H9 (cell line): Measurements from ENCODE around the gene MR1. TPM values are rescaled to one million over a fixed set of nuclear protein-coding genes. Genes with fewer than 3 reads are reported as not detected.

Experiments
- DNase-seq: peaks from one replicate; pipeline ENCODE4 v3.0.0-alpha.2; 2017
- H2AFZ ChIP-seq: one replicate; pipeline ENCODE4 v1.6.1; 2013; ENCODE audit warnings: mild to moderate bottlenecking, low read length, control low read depth, moderate library complexity
- H2AK5ac ChIP-seq: 2 replicates; pipeline ENCODE4 v1.6.1; 2013; ENCODE audit warnings: low read length, control low read depth, mixed read lengths; ENCODE audit not compliant: insufficient read length
- H2BK120ac ChIP-seq: one replicate; pipeline ENCODE4 v1.6.1; 2013; ENCODE audit warnings: low read depth, mild to moderate bottlenecking, low read length, control low read depth, inconsistent platforms; ENCODE audit not compliant: poor library complexity, severe bottlenecking
- H2BK12ac ChIP-seq: 2 replicates; pipeline ENCODE4 v1.6.1; 2013; ENCODE audit warnings: low read length, control low read depth, mixed read lengths, low read depth; ENCODE audit not compliant: insufficient read length
- H2BK15ac ChIP-seq: 2 replicates; pipeline ENCODE4 v1.6.1; 2013; ENCODE audit warnings: low read depth, low read length, control low read depth
- H2BK20ac ChIP-seq: one replicate; pipeline ENCODE4 v1.6.1; 2013; ENCODE audit warnings: low read depth, mild to moderate bottlenecking, low read length, control low read depth, inconsistent platforms; ENCODE audit not compliant: poor library complexity, severe bottlenecking
- H2BK5ac ChIP-seq: 2 replicates; pipeline ENCODE4 v1.6.1; 2013; ENCODE audit warnings: low read length, control low read depth, mixed read lengths; ENCODE audit not compliant: insufficient read length
- H3K14ac ChIP-seq: 2 replicates; pipeline ENCODE4 v1.6.1; 2013; ENCODE audit warnings: low read length, control low read depth; ENCODE audit not compliant: insufficient read depth
- H3K18ac ChIP-seq: 2 replicates; pipeline ENCODE4 v1.6.1; 2013; ENCODE audit warnings: low read depth, mild to moderate bottlenecking, mixed read lengths, low read length, control low read depth; ENCODE audit not compliant: insufficient read length
- H3K23ac ChIP-seq: 2 replicates; pipeline ENCODE4 v1.6.1; 2013; ENCODE audit warnings: low read length, control low read depth, mixed read lengths, low read depth; ENCODE audit not compliant: insufficient read length
- H3K23me2 ChIP-seq: 2 replicates; pipeline ENCODE4 v1.6.1; 2013; ENCODE audit warnings: low read depth, mild to moderate bottlenecking, mixed read lengths, low read length, control low read depth; ENCODE audit not compliant: insufficient read length, poor library complexity, severe bottlenecking
- H3K27ac ChIP-seq: 2 replicates; pipeline ENCODE4 v1.5.1; 2013; ENCODE audit warnings: low read length, control low read depth, mixed read lengths, low read depth; ENCODE audit not compliant: insufficient read length
- H3K27me3 ChIP-seq: 2 replicates; pipeline ENCODE4 v1.6.1; 2013; ENCODE audit warnings: low read length, control low read depth, inconsistent platforms; ENCODE audit not compliant: insufficient read depth
- H3K4ac ChIP-seq: 2 replicates; pipeline ENCODE4 v1.6.1; 2013; ENCODE audit warnings: low read depth, mild to moderate bottlenecking, control low read depth, inconsistent platforms, low read length, moderate library complexity
- H3K4me1 ChIP-seq: 2 replicates; pipeline ENCODE4 v1.6.1; 2013; ENCODE audit warnings: low read length, control low read depth, inconsistent platforms; ENCODE audit not compliant: insufficient read depth
- H3K4me2 ChIP-seq: 2 replicates; pipeline ENCODE4 v1.6.1; 2013; ENCODE audit warnings: low read length, control low read depth, mixed read lengths; ENCODE audit not compliant: insufficient read length, insufficient read depth
- H3K56ac ChIP-seq: 2 replicates; pipeline ENCODE4 v1.6.1; 2013; ENCODE audit warnings: low read depth, mild to moderate bottlenecking, mixed read lengths, low read length, control low read depth; ENCODE audit not compliant: insufficient read length
- H3K79me1 ChIP-seq: 2 replicates; pipeline ENCODE4 v1.6.1; 2013; ENCODE audit warnings: low read depth, mild to moderate bottlenecking, moderate library complexity, low read length, control low read depth, inconsistent platforms; ENCODE audit not compliant: insufficient read depth, poor library complexity, severe bottlenecking
- H3K79me2 ChIP-seq: 2 replicates; pipeline ENCODE4 v1.6.1; 2013; ENCODE audit warnings: low read length, control low read depth, inconsistent platforms; ENCODE audit not compliant: insufficient read depth
- H3K9ac ChIP-seq: 2 replicates; pipeline ENCODE4 v1.6.1; 2013; ENCODE audit warnings: low read length, control low read depth, mixed read lengths; ENCODE audit not compliant: insufficient read length; ENCODE audit errors: extremely low read depth
- H3K9me3 ChIP-seq: one replicate; pipeline ENCODE4 v1.6.1; 2013; ENCODE audit warnings: low read depth, low read length, inconsistent platforms; ENCODE audit not compliant: control insufficient read depth
- H3T11ph ChIP-seq: one replicate; pipeline ENCODE4 v1.6.1; 2013; ENCODE audit warnings: mild to moderate bottlenecking, low read length, control low read depth, inconsistent platforms
- H4K20me1 ChIP-seq: one replicate; pipeline ENCODE4 v1.6.1; 2013; ENCODE audit not compliant: control insufficient read depth, insufficient read length, insufficient read depth
- H4K5ac ChIP-seq: 2 replicates; pipeline ENCODE4 v1.6.1; 2013; ENCODE audit warnings: low read depth, mild to moderate bottlenecking, mixed read lengths, low read length, control low read depth; ENCODE audit not compliant: insufficient read length
- H4K8ac ChIP-seq: replicated peaks from 2 replicates; pipeline ENCODE4 v1.6.1; 2013; ENCODE audit warnings: low read length, control low read depth, mixed read lengths, low read depth; ENCODE audit not compliant: insufficient read length
- H4K91ac ChIP-seq: 2 replicates; pipeline ENCODE4 v1.6.1; 2013; ENCODE audit warnings: low read depth, mild to moderate bottlenecking, moderate library complexity, mixed read lengths, low read length, control low read depth; ENCODE audit not compliant: insufficient read length
- H3K27ac Mint-ChIP-seq, 3 experiments: 2 replicates in 2 of 3; 3 replicates in 1 of 3; pipeline ENCODE4 v1.8.0; 2020 to 2021; ENCODE audit warnings: mixed read lengths in 3 of 3, mild to moderate bottlenecking in 1 of 3, moderate library complexity in 1 of 3
- H3K27me3 Mint-ChIP-seq: 2 replicates; pipeline ENCODE4 v1.8.0; 2021; ENCODE audit warnings: low read depth, mild to moderate bottlenecking, moderate library complexity, mixed read lengths
- H3K36me3 Mint-ChIP-seq, 3 experiments: 2 replicates in 2 of 3; 3 replicates in 1 of 3; pipeline ENCODE4 v1.8.0; 2020 to 2021; ENCODE audit warnings: low read depth in 3 of 3, mixed read lengths in 3 of 3; ENCODE audit not compliant: insufficient read depth in 1 of 3
- H3K4me1 Mint-ChIP-seq, 2 experiments: 2 replicates each; pipeline ENCODE4 v1.8.0; 2020; ENCODE audit warnings: mixed read lengths in 2 of 2
- H3K4me3 Mint-ChIP-seq, 2 experiments: 2 replicates in 1 of 2; 3 replicates in 1 of 2; pipeline ENCODE4 v1.8.0; 2020 to 2021; ENCODE audit warnings: mild to moderate bottlenecking in 2 of 2, mixed read lengths in 2 of 2, moderate library complexity in 1 of 2
- H3K9me3 Mint-ChIP-seq, 2 experiments: 2 replicates in 1 of 2; 3 replicates in 1 of 2; pipeline ENCODE4 v1.8.0; 2020; ENCODE audit warnings: mild to moderate bottlenecking in 2 of 2, mixed read lengths in 2 of 2, moderate library complexity in 1 of 2
- WGBS: extraction: QIAGEN DNeasy Blood & Tissue Kit; methylation state at CpG from one replicate; pipeline ENCODE4 v1.1.7; 2013; ENCODE audit warnings: missing lambda C conversion rate, low lambda C conversion rate, mixed read lengths; ENCODE audit not compliant: insufficient read length; ENCODE audit errors: extremely low coverage; 5-methylcytosine and 5-hydroxymethylcytosine counted together
- total RNA-seq: library from RNA; stranded (reverse); gene quantifications from 2 replicates; pipeline ENCODE4 v1.2.1, GENCODE V29; 2021
- TF ChIP-seq, protein P1 (sequence below): fragments of 200-600 bp; sonication (generic); conservative IDR thresholded peaks from 3 replicates; pipeline ENCODE4 v1.8.0; 2021; ENCODE audit warnings: antibody characterized with exemption, mild to moderate bottlenecking

MR1 gene
- total RNA-seq, 1 experiment from 2014 or later, result 0.02 TPM

DNA sequence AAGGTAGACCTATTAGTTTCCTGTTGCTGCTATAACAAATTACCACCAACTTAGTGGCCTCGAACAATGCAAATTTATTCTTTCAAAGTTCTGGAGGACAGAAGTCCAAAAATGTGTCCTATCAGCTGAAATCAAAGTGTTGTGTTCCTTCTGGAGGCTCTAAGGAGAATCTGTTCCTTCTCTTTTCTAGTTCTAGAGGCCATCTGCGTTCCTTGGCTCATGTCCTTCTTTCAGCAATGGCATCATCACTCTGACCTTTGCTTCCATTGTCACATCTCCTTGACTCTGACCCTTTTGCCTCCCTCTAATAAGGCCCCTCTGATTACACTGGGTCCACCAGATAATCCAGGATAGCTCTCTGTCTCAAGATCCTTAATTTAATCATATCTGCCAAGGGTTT lies 1.2 kb upstream of the MR1 start:
- no peaks in the 10 kb centered on the region for H4K20me1 ChIP-seq
- no peak overlapping the region for H3K14ac ChIP-seq
- no peak overlapping the region for H3K56ac ChIP-seq
- TF ChIP-seq, protein P1, sequence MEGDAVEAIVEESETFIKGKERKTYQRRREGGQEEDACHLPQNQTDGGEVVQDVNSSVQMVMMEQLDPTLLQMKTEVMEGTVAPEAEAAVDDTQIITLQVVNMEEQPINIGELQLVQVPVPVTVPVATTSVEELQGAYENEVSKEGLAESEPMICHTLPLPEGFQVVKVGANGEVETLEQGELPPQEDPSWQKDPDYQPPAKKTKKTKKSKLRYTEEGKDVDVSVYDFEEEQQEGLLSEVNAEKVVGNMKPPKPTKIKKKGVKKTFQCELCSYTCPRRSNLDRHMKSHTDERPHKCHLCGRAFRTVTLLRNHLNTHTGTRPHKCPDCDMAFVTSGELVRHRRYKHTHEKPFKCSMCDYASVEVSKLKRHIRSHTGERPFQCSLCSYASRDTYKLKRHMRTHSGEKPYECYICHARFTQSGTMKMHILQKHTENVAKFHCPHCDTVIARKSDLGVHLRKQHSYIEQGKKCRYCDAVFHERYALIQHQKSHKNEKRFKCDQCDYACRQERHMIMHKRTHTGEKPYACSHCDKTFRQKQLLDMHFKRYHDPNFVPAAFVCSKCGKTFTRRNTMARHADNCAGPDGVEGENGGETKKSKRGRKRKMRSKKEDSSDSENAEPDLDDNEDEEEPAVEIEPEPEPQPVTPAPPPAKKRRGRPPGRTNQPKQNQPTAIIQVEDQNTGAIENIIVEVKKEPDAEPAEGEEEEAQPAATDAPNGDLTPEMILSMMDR, result no peak
- no peak overlapping the region for H2AFZ ChIP-seq
- no peak overlapping the region for H2BK15ac ChIP-seq
- no peaks in the 10 kb centered on the region for H3K9me3 Mint-ChIP-seq
- no peak overlapping the region for H3K4me2 ChIP-seq
- no peak overlapping the region for H3K18ac ChIP-seq
- H3K23me2 ChIP-seq, result no peaks in the 10 kb centered on the region
- no peak overlapping the region for H3K9ac ChIP-seq
- H3K36me3 Mint-ChIP-seq, result no peaks in the 10 kb centered on the region
- no peak overlapping the region for H3K23ac ChIP-seq
- no peak overlapping the region for H4K8ac ChIP-seq
- no peak for DNase-seq
- H3K4me3 Mint-ChIP-seq, result no peak overlapping the region
- H3K79me1 ChIP-seq, result no peaks in the 10 kb centered on the region
- H4K91ac ChIP-seq, result no peak overlapping the region
- H3K9me3 ChIP-seq, result no peaks in the 10 kb centered on the region
- no peak overlapping the region for H2BK5ac ChIP-seq
- no peaks in the 10 kb centered on the region for H3K27me3 ChIP-seq
- H2BK12ac ChIP-seq, result no peak overlapping the region
- H3T11ph ChIP-seq, result no peak overlapping the region
- no peak overlapping the region for H4K5ac ChIP-seq
- no peak overlapping the region for H3K27ac Mint-ChIP-seq
- H3K27me3 Mint-ChIP-seq, result no peaks in the 10 kb centered on the region; the same call in 1 of the 2 replicates
- H2BK120ac ChIP-seq, result no peak overlapping the region
- no CpG with 5 or more reads among the region's 2 CpGs for WGBS
- no peak overlapping the region for H2AK5ac ChIP-seq
- no peak overlapping the region for H3K27ac ChIP-seq
- no peaks in the 10 kb centered on the region for H3K79me2 ChIP-seq
- no peak overlapping the region for H2BK20ac ChIP-seq
- peaks cover 0 to 3% of the 10 kb centered on the region in 2 experiments; a peak in 2 of 4 replicates for H3K4me1 Mint-ChIP-seq
- H3K4me1 ChIP-seq, result no peaks in the 10 kb centered on the region
- H3K4ac ChIP-seq, result no peak overlapping the region
